ENCODE measurements around the gene NIBAN1. TPM values are rescaled to one million over a fixed set of nuclear protein-coding genes. Genes with fewer than 3 reads are reported as not detected.

Gene NIBAN1
- total and polyA plus RNA-seq, 4 experiments from 2014 or later = 9.9 to 43.2 (median 37.8) TPM

GRCh38 chr1:184954232-184954995, 19.9 kb downstream of the NIBAN1 start:
- Histone ChIP-seq H3K27ac (ENCODE audit: low read depth, low read length) (peak overlapping the region; percentile 6), H3K36me3 (ENCODE audit: insufficient read depth, low read length) (no peaks in the 10 kb centered on the region), H3K9me3 (ENCODE audit: control insufficient read depth in 1 of 2, low read length in 2 of 2) (no peaks in the 10 kb centered on the region), H3K4me3 (ENCODE audit: low read length in 2 of 2) (no peak overlapping the region), H3K27me3 (ENCODE audit: insufficient read depth, low read length) (no peaks in the 10 kb centered on the region), H3K4me1 (ENCODE audit: insufficient read depth, low read length) (peaks cover 15% of the 10 kb centered on the region)
- H3K27ac Mint-ChIP-seq = peak overlapping the region; percentile 5 to 65 (median 48)
- no peak for DNase-seq
- H3K9me3 Mint-ChIP-seq = no peaks in the 10 kb centered on the region
- H3K36me3 Mint-ChIP-seq = peaks cover 0 to 4% of the 10 kb centered on the region in 2 donors
- POLR2A ChIA-PET (ENCODE audit: partially characterized antibody) = interaction anchor here (0.7 kb wide), 1 partner anchor 62 kb away, joined by 3 read pairs; no protein-coding TSS in a partner anchor
- peak overlapping the region in 5 of 8 donors; percentile 18 to 45 (median 36) for H3K4me3 Mint-ChIP-seq
- H3K4me1 Mint-ChIP-seq = peaks cover 22 to 58% (median 38%) of the 10 kb centered on the region in 4 donors
- CTCF ChIA-PET (ENCODE audit: partially characterized antibody) = interaction anchor here (1.0 to 1.4 kb wide), 2 partner anchors 147 to 149 kb away, joined by 4 to 5 read pairs; no protein-coding TSS in a partner anchor
- intact Hi-C loops (cut with micrococcal nuclease) = no loop called here
- no peaks in the 10 kb centered on the region for H3K27me3 Mint-ChIP-seq

- CTCF ChIA-PET (ENCODE audit: partially characterized antibody) = interaction anchor here (1.4 kb wide), 1 partner anchor 149 kb away, joined by 5 read pairs; no protein-coding TSS in a partner anchor
Measured at GRCh38 chr1:184953600-184954219, 20.6 kb downstream of the NIBAN1 start.

GRCh38 chr1:184952428-184952827, 21.9 kb downstream of the NIBAN1 start:
- Mint-ChIP-seq H3K27ac (peak overlapping the region in 1 of 7 donors; percentile 15), H3K9me3 (no peaks in the 10 kb centered on the region), H3K27me3 (no peaks in the 10 kb centered on the region), H3K4me1 (peaks cover 20 to 56% (median 37%) of the 10 kb centered on the region in 4 donors), H3K4me3 (no peak overlapping the region), H3K36me3 (peaks cover 0 to 4% of the 10 kb centered on the region in 2 donors)
- no peak overlapping the region for H3K27ac ChIP-seq (ENCODE audit: low read depth, low read length)
- H3K36me3 ChIP-seq (ENCODE audit: insufficient read depth, low read length) = no peaks in the 10 kb centered on the region
- ChIA-PET POLR2A (ENCODE audit: partially characterized antibody) (no interaction called here), CTCF (ENCODE audit: partially characterized antibody) (no interaction called here)
- no peaks in the 10 kb centered on the region for H3K27me3 ChIP-seq (ENCODE audit: insufficient read depth, low read length)
- no peaks in the 10 kb centered on the region for H3K9me3 ChIP-seq (ENCODE audit: control insufficient read depth in 1 of 2, low read length in 2 of 2)
- intact Hi-C loops (cut with micrococcal nuclease) = no loop called here
- H3K4me3 ChIP-seq (ENCODE audit: low read length in 2 of 2) = no peak overlapping the region
- DNase-seq = no peak
- peaks cover 15% of the 10 kb centered on the region for H3K4me1 ChIP-seq (ENCODE audit: insufficient read depth, low read length)

More at GRCh38 chr1:184953600-184954219, 20.6 kb downstream of the NIBAN1 start:
- intact Hi-C loops (cut with micrococcal nuclease) = no loop called here
- POLR2A ChIA-PET (ENCODE audit: partially characterized antibody) = no interaction called here
- no peaks in the 10 kb centered on the region for H3K9me3 ChIP-seq (ENCODE audit: control insufficient read depth in 1 of 2, low read length in 2 of 2)
- H3K36me3 Mint-ChIP-seq = peaks cover 0 to 4% of the 10 kb centered on the region in 2 donors
- H3K27ac ChIP-seq (ENCODE audit: low read depth, low read length) = no peak overlapping the region
- DNase-seq = no peak
- H3K4me3 ChIP-seq (ENCODE audit: low read length in 2 of 2) = no peak overlapping the region
- no peaks in the 10 kb centered on the region for H3K9me3 Mint-ChIP-seq
- no peaks in the 10 kb centered on the region for H3K27me3 Mint-ChIP-seq
- no peaks in the 10 kb centered on the region for H3K27me3 ChIP-seq (ENCODE audit: insufficient read depth, low read length)
- peak overlapping the region in 4 of 8 donors; percentile 28 to 45 (median 38) for H3K4me3 Mint-ChIP-seq
- peak overlapping the region; percentile 5 to 65 (median 48) for H3K27ac Mint-ChIP-seq
- H3K36me3 ChIP-seq (ENCODE audit: insufficient read depth, low read length) = no peaks in the 10 kb centered on the region
- H3K4me1 Mint-ChIP-seq = peaks cover 18 to 56% (median 37%) of the 10 kb centered on the region in 4 donors
- peaks cover 15% of the 10 kb centered on the region for H3K4me1 ChIP-seq (ENCODE audit: insufficient read depth, low read length)

GRCh38 chr1:184951788-184952187, 22.5 kb downstream of the NIBAN1 start:
- H3K27ac Mint-ChIP-seq = peak overlapping the region in 3 of 7 donors; percentile 1 to 43 (median 3)
- DNase-seq = no peak

GRCh38 chr1:184950906-184951305, 23.4 kb downstream of the NIBAN1 start:
- no peak for DNase-seq
- Histone ChIP-seq H3K4me3 (ENCODE audit: low read length in 2 of 2) (no peak overlapping the region), H3K27me3 (ENCODE audit: insufficient read depth, low read length) (no peaks in the 10 kb centered on the region), H3K36me3 (ENCODE audit: insufficient read depth, low read length) (no peaks in the 10 kb centered on the region), H3K27ac (ENCODE audit: low read depth, low read length) (no peak overlapping the region), H3K4me1 (ENCODE audit: insufficient read depth, low read length) (peaks cover 15% of the 10 kb centered on the region), H3K9me3 (ENCODE audit: control insufficient read depth in 1 of 2, low read length in 2 of 2) (no peaks in the 10 kb centered on the region)
- intact Hi-C loops (cut with micrococcal nuclease) = no loop called here
- no peak overlapping the region for H3K27ac Mint-ChIP-seq
- H3K9me3 Mint-ChIP-seq = no peaks in the 10 kb centered on the region
- H3K4me3 Mint-ChIP-seq = no peak overlapping the region
- ChIA-PET CTCF (ENCODE audit: partially characterized antibody) (interaction anchor here (1.9 kb wide), 1 partner anchor 32 kb away, joined by 5 read pairs; no protein-coding TSS in a partner anchor), POLR2A (ENCODE audit: partially characterized antibody) (no interaction called here)
- H3K36me3 Mint-ChIP-seq = peaks cover 5 to 10% of the 10 kb centered on the region in 2 donors
- no peaks in the 10 kb centered on the region for H3K27me3 Mint-ChIP-seq
- H3K4me1 Mint-ChIP-seq = peaks cover 24 to 50% (median 37%) of the 10 kb centered on the region in 4 donors

More at GRCh38 chr1:184951788-184952187, 22.5 kb downstream of the NIBAN1 start:
- no peaks in the 10 kb centered on the region for H3K27me3 Mint-ChIP-seq
- intact Hi-C loops (cut with micrococcal nuclease) = no loop called here
- ChIA-PET POLR2A (ENCODE audit: partially characterized antibody) (no interaction called here), CTCF (ENCODE audit: partially characterized antibody) (interaction anchor here (1.9 kb wide), 1 partner anchor 31 kb away, joined by 5 read pairs; no protein-coding TSS in a partner anchor)
- no peaks in the 10 kb centered on the region for H3K9me3 ChIP-seq (ENCODE audit: control insufficient read depth in 1 of 2, low read length in 2 of 2)
- no peaks in the 10 kb centered on the region for H3K27me3 ChIP-seq (ENCODE audit: insufficient read depth, low read length)
- no peak overlapping the region for H3K27ac ChIP-seq (ENCODE audit: low read depth, low read length)
- H3K36me3 Mint-ChIP-seq = peaks cover 0 to 8% of the 10 kb centered on the region in 2 donors
- peaks cover 22 to 55% (median 37%) of the 10 kb centered on the region in 4 donors for H3K4me1 Mint-ChIP-seq
- no peaks in the 10 kb centered on the region for H3K9me3 Mint-ChIP-seq
- H3K4me3 ChIP-seq (ENCODE audit: low read length in 2 of 2) = no peak overlapping the region
- peaks cover 15% of the 10 kb centered on the region for H3K4me1 ChIP-seq (ENCODE audit: insufficient read depth, low read length)
- H3K36me3 ChIP-seq (ENCODE audit: insufficient read depth, low read length) = no peaks in the 10 kb centered on the region
- H3K4me3 Mint-ChIP-seq = no peak overlapping the region

- no peak for DNase-seq
- Histone ChIP-seq H3K27me3 (ENCODE audit: insufficient read depth, low read length) (no peaks in the 10 kb centered on the region), H3K4me1 (ENCODE audit: insufficient read depth, low read length) (peaks cover 15% of the 10 kb centered on the region), H3K4me3 (ENCODE audit: low read length in 2 of 2) (no peak overlapping the region), H3K9me3 (ENCODE audit: control insufficient read depth in 1 of 2, low read length in 2 of 2) (no peaks in the 10 kb centered on the region), H3K27ac (ENCODE audit: low read depth, low read length) (no peak overlapping the region), H3K36me3 (ENCODE audit: insufficient read depth, low read length) (no peaks in the 10 kb centered on the region)
- intact Hi-C loops (cut with micrococcal nuclease) = no loop called here
- Mint-ChIP-seq H3K4me3 (no peak overlapping the region), H3K4me1 (peaks cover 25 to 49% (median 36%) of the 10 kb centered on the region in 4 donors), H3K36me3 (peaks cover 9 to 12% of the 10 kb centered on the region in 2 donors), H3K27ac (peak overlapping the region in 1 of 7 donors; percentile 34), H3K9me3 (no peaks in the 10 kb centered on the region), H3K27me3 (no peaks in the 10 kb centered on the region)
- POLR2A ChIA-PET (ENCODE audit: partially characterized antibody) = no interaction called here
- CTCF ChIA-PET (ENCODE audit: partially characterized antibody) = interaction anchor here (1.9 kb wide), 1 partner anchor 32 kb away, joined by 5 read pairs; no protein-coding TSS in a partner anchor
Measured at GRCh38 chr1:184950227-184950626, 24.1 kb downstream of the NIBAN1 start.

All from CD4-positive, alpha-beta memory T cell (primary cell).